Uterus (tissue), 2 donors: ENCODE measurements around the gene TSTD1.

Source experiments
- CTCF ChIP-seq, 4 experiments: fragments of 200-600 bp in 2 of 4; fragments of 450-650 bp in 2 of 4; sonication (generic) in 2 of 4; IDR thresholded peaks; one replicate each; pipeline ENCODE4 v1.5.1; 2016 to 2019; ENCODE audit warnings: antibody characterized with exemption in 4 of 4, mild to moderate bottlenecking in 2 of 4, moderate library complexity in 1 of 4
- POLR2A ChIP-seq, 2 donors: fragments of 450-650 bp; IDR thresholded peaks; one replicate each; pipeline ENCODE4 v1.6.1; 2016; ENCODE audit warnings: antibody characterized with exemption in 2 of 2, mild to moderate bottlenecking in 1 of 2, moderate library complexity in 1 of 2

DNA sequence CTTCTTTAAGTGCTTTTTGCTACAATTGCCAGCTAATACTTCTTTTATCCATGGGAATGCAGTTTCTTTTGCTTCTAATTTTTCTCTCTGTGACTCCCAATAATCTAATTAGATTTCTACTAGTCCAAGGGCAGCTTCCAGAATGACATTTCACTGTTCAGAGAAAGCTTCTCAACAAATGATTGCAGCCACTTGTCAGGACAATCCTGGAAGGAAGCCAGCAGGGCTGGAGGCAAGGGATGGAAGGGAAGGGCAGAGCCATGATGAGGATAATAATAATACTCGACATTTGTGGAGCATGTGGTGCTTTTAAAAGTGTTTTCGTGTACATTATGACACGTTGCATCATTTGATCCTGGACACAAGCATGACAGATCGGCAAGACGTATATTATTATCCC is 37.2 kb downstream of the TSTD1 start:
- TF ChIP-seq CTCF (IDR thresholded peaks at IDR 0.05) (no peak), POLR2A (IDR thresholded peaks at IDR 0.05) (no peak)
